DMS153 (cell line): ENCODE results near the gene SERTM2.
"Not testable (repeated sequence)": the region's sequence is repeated elsewhere in the genome, so short reads cannot be mapped to it uniquely, and the experiment has no call there.

Experiments
- DNase-seq: peaks from one replicate; lab custom pipeline; 2025; lab: John Stamatoyannopoulos, UW

Gene SERTM2

DNA sequence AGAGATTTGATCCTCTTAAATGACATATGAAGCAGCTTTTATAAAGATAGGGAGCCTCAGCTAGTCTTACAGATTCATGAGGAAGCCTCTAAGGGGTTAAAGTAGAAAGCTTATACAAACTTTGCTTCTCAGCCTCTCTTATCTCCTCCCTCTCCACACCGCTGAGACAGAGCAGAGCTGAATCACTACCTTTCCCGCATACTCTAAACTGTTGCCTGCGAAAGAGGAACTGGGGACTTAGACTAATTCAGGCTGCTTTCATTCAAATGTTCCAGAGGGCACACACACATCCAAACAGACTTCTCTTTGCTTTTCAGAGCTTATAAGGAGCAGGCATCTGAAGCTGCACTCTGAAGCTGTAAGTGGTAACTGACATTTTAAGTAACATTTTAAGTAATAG is at the start of gene SERTM2:
TSS of gene SERTM2 (plus strand) at position 169 of the 400 bp plus-strand sequence. CDS start 7,213 bp downstream, outside the sequence.
- no peak for DNase-seq

DNA sequence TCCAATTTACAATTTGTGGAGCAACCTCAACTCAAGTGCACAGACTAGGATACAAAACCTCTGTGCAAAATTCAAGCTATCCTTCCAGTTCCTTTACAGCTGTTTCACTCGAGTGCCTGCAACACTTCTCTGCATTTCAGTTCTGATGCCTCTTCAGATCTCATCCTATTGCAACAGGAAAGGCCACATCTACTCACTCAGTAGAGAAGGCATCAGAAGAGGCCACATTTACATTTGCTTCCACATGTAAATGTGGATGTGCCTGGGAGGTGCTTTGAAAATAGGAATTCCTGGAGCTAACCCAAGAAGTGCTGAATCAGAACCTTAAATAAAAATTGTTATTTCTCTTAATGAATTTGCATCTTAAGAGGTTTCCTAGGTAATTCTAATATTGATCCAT is 45.8 kb upstream of the SERTM2 start:
- DNase-seq, result no peak

DNA sequence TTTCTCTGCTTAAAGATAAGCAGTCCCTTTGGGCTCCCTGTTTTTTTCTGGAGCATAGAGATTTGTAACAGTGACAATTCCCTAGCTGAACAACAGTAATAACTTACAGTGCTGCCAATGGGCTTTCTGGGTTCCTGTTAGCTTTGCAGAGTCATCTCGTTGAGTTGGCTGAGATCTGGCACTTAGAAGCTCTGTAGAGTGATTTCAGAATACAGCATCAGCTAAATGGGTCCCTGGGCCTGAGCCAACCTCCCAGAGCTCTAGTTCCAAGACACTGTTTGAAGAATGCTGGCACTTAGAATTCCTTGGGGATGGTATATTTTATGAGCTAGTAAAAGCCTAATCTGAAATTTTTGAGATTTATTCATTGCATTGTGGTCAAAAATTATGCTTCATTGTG is 43.5 kb upstream of the SERTM2 start:
- no peak for DNase-seq

DNA sequence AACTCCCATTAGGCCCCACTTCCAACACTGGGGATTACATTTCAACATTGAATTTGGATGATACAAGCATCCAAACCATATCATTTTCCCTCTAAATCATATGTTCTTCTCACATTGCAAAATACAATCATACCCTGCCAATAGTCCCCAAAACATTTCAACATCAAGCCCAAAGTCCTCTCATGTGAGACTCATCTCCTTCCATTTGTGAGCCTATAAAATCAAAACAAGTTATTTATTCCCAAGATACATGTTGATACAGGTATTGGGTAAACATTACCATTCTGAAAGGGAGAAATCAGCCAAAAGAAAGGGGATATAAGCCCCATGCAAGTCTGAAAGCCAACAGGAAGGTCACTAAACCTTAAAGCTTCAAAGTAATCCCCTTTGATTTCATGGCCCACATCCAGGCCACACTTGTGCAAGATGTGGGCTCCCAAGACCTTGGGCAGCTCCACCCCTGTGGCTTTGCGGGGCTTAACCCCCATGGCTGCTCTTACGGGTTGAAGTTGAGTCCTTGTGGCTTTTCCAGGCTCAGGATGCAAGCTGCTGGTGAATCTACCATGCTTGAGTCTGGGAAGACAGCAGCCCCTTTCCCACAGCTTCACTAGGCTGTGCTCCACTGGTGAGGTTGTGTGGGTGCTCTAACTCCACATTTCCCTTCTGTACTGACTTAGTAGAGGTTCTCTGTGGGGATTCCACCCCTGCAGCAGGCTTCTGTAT is 40.6 kb upstream of the SERTM2 start:
- DNase-seq, result no peak

DNA sequence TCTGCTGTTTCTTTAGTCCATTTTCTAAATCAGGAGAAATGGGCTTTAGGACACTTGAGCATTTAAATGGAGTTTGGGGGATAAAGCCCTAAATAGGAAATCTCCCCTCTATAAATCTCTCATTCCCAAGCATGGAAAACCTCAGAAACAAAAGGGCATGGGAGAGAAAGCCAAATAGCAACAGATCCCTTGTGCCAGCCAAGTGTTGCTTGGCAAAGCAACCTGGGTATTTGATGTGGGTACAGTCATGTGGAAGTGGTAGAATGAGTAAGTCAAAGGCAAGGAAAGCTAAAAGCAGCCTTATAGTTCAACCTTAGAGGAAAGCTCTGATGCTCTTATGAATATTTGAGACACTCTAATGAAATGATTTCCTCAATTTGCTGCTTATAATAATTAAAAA is 29.5 kb upstream of the SERTM2 start:
- DNase-seq, result no peak

DNA sequence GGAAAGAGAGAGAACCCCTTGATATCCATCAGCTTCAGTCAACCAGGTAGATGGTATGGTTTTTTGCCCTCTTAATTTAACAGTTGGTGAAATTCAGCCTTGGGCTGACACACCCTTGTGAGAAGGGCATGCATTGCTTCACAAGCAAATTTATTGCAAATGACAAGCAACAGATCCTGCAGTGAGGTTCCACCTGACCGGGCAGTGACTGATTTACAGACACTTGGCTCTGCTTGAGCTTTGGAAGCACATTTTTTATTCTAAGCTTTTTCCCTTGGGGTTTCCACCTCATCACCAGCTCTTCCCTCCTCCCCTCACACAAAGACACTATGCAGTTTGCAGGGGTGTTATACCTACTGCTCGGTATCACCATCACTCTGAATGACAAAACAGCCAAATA is 28.3 kb upstream of the SERTM2 start:
- DNase-seq, result no peak

DNA sequence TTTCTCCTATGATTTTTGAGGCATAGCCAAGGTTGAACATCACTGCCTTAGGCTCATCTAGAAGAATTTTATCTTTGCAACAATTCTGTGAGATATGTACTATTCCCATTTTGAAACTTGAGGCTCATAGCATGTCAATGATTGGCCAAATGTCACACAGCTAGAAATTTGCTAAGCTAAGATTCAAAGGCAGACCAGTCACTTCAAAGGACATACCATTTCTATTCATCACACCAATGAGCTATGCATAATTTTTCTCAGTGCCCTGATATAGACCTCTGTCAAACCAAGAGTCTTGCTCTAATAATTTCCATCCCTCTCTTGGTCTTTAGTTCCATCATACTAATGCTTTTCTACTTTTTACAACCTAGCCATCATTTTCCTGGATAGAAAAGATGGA is 27.6 kb upstream of the SERTM2 start:
- DNase-seq, result no peak

DNA sequence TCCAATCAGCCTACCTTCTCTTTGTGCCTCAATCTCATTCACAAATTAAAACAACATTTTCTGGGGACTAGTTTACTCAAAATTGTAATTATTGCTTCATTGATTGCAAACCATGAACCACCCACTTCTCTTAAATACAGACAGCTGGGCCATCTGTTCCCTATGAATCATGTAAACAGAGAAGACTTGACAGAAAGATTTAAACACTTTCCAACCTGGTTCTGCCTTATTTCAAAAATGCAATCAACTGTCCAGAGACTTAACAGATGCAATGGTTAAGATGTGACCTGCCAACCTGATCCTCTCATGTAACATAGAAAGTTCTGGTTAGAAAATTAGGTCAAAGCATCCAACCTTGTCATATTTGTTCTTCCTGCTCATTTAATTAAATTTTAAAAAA is 20.8 kb upstream of the SERTM2 start:
- DNase-seq, result no peak

- no peak for DNase-seq
Measured at GRCh38 chrX:111492085-111492484, 19.4 kb upstream of the SERTM2 start.

GRCh38 chrX:111498538-111499103 is 12.8 kb upstream of the SERTM2 start:
- no peak for DNase-seq

GRCh38 chrX:111503485-111503993 is 7.9 kb upstream of the SERTM2 start:
- DNase-seq, result no peak

- no peak for DNase-seq
Measured at GRCh38 chrX:111504941-111505340, 6.5 kb upstream of the SERTM2 start.

DNA sequence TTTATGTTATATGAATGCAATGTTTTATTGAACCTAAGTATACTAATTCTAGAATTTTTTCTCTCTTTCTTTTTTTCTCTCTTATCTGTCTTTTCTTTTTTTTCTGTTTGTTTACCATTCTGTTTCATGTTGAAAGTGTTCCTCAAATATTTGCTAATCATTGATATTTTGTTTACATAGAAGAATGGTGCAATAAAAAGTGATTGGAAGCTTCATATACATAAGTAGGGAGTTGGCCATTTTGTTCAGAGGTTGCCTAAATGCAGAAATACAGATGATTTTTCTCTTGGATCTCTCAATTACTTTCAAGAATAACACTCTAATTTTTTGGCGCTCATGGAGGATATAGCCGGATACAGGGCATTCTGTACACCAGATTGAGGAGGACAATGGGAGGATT is 5.7 kb upstream of the SERTM2 start:
- no peak for DNase-seq

DNA sequence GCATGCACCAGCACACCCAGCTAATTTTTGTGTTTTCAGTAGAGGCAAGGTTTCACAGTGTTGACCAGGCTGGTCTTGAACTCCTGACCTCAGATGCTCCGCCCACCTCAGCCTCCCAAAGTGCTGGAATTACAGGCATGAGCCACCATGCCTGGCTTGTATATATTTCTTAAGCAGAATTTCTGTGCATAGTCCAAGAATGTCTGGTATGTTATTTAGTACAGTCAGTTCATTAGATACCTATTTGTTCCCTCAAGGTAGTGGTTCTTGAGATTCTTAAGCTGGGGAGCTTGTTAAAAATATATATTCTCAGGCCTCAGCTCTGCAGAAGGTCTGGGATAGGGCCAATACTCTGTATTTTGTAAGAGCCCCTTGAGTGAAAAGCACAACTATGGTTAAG is 4.6 kb upstream of the SERTM2 start:
- no peak for DNase-seq

DNA sequence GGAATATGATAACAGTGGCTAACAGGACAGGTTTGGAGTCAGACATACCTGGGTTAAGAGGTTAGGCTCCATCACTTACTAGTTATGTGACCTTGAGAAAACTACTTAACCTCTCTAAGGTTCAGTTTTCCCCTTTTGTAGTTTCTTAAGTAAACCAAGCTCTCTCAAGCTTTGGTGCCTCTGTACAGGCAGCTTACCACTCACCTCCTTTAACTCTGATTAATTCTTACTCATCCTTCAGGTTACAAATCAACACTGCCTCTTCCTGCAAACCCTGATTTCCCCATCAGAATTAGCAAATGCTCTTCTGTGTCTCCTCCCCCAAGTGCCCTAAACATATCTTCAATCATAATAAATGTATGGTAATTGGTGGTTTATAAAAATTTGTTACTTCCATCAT is 3.5 kb upstream of the SERTM2 start:
- no peak for DNase-seq

GRCh38 chrX:111515298-111515697 is 3.9 kb downstream of the SERTM2 start:
- DNase-seq, result no peak

DNA sequence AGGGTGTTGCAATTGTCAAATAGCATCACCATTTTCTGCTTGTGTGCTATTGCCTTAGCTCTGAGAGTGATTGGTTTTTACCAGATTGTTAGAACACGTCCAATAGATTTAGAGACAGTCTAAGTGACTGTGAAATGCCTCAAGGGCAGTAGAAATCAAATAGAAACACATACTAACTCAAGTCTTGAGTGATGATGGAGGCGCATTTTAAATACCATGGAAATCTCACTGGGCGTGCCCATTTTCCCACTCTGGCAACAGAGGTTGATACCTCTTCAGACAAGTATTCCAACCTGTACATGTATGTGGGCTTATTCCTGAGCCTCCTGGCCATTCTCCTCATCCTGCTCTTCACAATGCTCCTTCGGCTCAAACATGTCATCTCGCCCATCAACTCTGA is 7.2 kb downstream of the SERTM2 start:
- DNase-seq, result no peak

- no peak for DNase-seq
Measured at GRCh38 chrX:111519215-111519614, 7.8 kb downstream of the SERTM2 start.

GRCh38 chrX:111520506-111520905 is 9.1 kb downstream of the SERTM2 start:
- DNase-seq, result no peak

GRCh38 chrX:111521169-111521568 is 9.7 kb downstream of the SERTM2 start:
- DNase-seq, result no peak

DNA sequence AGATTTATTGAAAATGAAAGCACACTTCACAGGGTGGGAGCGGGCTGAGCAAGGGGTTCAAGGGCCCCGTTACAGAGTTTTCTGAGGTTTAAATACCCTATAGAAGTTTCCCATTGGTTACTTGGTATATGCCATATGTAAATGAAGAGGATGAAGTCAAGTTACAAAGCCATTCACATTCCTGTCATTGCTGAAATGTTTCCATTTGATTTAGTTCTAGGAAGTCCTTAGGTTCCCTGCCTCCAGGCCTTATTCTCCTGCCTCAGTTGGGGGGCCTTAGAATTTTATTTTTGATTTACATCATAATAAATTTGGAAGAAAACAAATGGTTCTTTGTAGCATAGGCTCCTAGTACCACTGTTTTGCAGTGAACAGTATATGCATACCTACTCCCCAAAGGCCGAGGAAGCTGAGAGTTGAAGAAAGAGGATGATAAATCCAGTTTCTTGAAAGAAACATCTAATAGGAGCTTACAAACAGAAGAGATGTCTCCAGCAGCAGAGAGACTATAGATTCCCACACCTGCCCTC is 31.8 kb downstream of the SERTM2 start:
- no peak for DNase-seq

GRCh38 chrX:111549235-111549634 is 37.8 kb downstream of the SERTM2 start:
- DNase-seq, result not testable (repeated sequence)

- DNase-seq, result no peak
Measured at GRCh38 chrX:111555406-111555958, 44.0 kb downstream of the SERTM2 start.
